NB4 (cell line): ENCODE results near the gene KCNIP4.

ENCODE experiments used
- DNase-seq: peaks from one replicate; pipeline ENCODE4 v3.0.0; 2010; ENCODE audit warnings: low read depth
- H3K4me3 ChIP-seq: one replicate; pipeline ENCODE4 v1.5.1; 2011; ENCODE audit warnings: mild to moderate bottlenecking, low read depth, low read length, moderate library complexity
- MYC ChIP-seq: IDR thresholded peaks from 2 replicates; pipeline ENCODE4 v1.6.1; 2011; ENCODE audit warnings: low read depth, low read length
- POLR2A ChIP-seq: IDR thresholded peaks from 2 replicates; pipeline ENCODE4 v1.6.1; 2011; ENCODE audit warnings: mild to moderate bottlenecking; ENCODE audit not compliant: insufficient read length; ENCODE audit errors: extremely low read depth
- TF ChIP-seq, protein P1 (sequence below): IDR thresholded peaks from 2 replicates; pipeline ENCODE4 v1.6.1; 2011; ENCODE audit warnings: low read depth, low read length
- TF ChIP-seq, protein P2 (sequence below): IDR thresholded peaks from one replicate; pipeline ENCODE4 v1.5.1; 2012; ENCODE audit warnings: low read depth, low read length

KCNIP4 gene

DNA sequence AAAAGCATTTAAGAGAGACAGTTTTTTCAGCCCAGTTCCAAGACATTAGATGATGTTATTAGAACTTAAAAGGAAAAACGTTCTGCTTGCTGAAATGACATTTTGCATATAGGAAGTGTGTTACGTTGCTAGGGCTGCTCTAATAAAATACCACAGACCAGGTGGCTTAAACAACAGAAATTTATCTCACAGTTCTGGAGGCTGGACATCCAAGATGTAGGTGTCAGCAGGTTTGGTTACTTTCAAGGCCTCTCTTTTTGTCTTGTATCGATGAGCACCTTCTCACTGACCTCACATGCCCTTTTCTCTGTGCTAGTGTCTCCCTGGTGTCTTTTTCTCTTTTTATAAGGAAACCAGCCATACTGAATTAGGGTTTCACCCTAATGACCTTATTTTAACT lies 1043.6 kb downstream of the KCNIP4 start:
- no peak for DNase-seq
- TF ChIP-seq POLR2A (no peak), MYC (no peak)
- TF ChIP-seq, protein P1, sequence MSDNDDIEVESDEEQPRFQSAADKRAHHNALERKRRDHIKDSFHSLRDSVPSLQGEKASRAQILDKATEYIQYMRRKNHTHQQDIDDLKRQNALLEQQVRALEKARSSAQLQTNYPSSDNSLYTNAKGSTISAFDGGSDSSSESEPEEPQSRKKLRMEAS, result no peak
- TF ChIP-seq, protein P2, sequence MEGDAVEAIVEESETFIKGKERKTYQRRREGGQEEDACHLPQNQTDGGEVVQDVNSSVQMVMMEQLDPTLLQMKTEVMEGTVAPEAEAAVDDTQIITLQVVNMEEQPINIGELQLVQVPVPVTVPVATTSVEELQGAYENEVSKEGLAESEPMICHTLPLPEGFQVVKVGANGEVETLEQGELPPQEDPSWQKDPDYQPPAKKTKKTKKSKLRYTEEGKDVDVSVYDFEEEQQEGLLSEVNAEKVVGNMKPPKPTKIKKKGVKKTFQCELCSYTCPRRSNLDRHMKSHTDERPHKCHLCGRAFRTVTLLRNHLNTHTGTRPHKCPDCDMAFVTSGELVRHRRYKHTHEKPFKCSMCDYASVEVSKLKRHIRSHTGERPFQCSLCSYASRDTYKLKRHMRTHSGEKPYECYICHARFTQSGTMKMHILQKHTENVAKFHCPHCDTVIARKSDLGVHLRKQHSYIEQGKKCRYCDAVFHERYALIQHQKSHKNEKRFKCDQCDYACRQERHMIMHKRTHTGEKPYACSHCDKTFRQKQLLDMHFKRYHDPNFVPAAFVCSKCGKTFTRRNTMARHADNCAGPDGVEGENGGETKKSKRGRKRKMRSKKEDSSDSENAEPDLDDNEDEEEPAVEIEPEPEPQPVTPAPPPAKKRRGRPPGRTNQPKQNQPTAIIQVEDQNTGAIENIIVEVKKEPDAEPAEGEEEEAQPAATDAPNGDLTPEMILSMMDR, result no peak

DNA sequence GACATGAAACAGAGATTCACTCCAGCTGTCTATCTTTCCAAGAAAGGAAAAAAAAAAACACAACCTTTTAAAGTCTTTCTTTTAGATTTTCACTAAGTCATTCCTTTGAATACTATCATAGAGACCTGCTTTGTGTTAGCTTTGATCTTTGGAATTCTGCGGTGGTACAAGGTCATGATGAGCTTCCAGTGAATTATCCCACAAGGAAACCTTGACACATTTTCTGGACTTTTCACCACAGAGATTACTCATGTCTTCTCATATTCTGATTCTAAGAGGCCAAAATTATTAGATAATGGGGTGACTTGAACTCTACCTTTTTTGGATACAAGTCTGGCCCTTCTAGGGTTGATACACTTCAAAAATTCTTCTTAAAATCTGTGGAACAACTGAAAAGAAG lies 1046.7 kb downstream of the KCNIP4 start:
- TF ChIP-seq POLR2A (no peak), MYC (no peak)
- TF ChIP-seq, protein P2, result no peak
- TF ChIP-seq, protein P1, result no peak
- no peak for DNase-seq
- no peak overlapping the region for H3K4me3 ChIP-seq

More for the DNA sequence above, 1043.6 kb downstream of the KCNIP4 start:
- no peak overlapping the region for H3K4me3 ChIP-seq

DNA sequence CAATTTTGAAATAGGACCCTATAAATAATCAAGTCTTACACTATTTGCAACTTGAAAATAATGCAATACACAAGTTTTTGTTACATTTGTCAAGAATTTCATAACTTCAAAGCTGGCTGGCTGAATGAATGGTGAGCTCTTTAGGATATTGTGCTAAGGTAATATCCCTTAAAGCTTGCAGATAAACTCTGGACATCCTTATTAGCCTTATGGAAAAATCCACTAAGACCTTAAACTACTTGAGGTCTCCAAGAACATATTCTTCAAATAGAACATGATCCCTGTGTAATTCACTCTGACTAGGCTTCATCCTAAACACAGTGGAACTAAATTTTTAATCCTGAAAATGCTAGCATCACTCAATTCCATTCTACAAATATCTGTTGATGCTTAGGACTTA lies 1049.0 kb downstream of the KCNIP4 start:
- no peak overlapping the region for H3K4me3 ChIP-seq
- no peak for DNase-seq
- TF ChIP-seq MYC, result no peak
- TF ChIP-seq, protein P2, result no peak

DNA sequence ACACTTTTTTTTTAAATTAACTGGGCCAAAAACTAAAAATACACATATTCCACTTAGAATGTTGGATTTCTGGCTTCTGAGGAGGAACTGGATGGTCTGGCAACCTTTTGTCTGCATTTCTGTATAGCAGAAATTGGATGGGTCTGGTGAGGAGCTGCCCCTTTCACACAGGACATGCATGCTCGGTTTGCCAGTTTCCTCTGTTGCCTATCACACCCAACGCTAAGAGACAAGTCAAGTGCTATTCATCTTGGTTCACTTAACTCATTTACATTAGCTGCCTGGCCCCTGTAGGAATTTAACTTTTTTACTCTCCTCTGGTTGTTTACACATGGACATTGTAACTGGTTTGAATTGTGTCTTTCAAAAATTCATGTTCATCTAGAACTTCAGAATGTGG lies 1052.6 kb downstream of the KCNIP4 start:
- TF ChIP-seq MYC (no peak), POLR2A (no peak)
- TF ChIP-seq, protein P1, result no peak
- TF ChIP-seq, protein P2, result no peak
- no peak overlapping the region for H3K4me3 ChIP-seq
- no peak for DNase-seq

DNA sequence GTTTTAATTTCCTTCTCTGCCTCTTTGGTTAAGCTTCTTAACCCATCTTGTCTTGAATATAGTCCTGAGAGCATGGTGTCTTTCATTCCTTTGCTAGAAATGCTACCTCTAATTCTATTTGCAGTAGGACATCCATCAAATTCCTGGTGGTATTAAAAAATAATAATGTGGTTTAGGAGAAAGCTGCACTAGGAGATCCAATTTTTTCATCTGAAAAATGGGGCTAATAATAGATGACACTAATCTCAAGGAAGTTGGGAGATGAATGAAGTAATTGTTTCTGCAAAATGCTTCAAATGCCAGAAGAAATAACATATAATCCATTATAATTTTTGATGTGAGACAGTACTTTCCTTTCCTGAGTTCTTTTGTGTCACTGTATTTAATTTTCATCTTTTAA lies 1053.4 kb downstream of the KCNIP4 start:
- TF ChIP-seq, protein P2, result no peak
- TF ChIP-seq, protein P1, result no peak
- no peak for TF ChIP-seq POLR2A
- TF ChIP-seq MYC, result no peak
- no peak overlapping the region for H3K4me3 ChIP-seq
- no peak for DNase-seq

DNA sequence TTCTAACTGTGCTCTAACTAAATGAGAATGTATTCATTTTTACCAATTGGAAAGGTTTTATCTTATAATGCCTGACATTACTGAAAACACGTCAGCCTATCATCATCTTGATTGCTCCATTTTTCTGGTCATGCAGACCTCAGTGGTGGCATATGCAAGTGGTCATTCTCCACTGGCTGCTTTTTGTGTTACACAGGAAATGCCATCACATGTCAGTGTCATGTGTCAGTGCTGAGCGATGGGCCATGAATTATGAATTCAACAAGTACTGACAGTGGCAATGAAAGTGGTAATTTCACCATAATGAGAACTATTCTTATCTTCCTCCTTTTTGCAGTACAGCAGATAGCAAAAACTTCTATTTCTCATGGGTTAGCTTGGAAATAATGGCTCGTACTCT lies 1057.8 kb downstream of the KCNIP4 start:
- DNase-seq, result no peak
- no peak overlapping the region for H3K4me3 ChIP-seq
- TF ChIP-seq, protein P2, result no peak
- TF ChIP-seq, protein P1, result no peak
- TF ChIP-seq MYC (no peak), POLR2A (no peak)
